RWPE1 (cell line): ENCODE results near the gene WNT2.

Experiments used
- CTCF ChIA-PET: fragments of 350-600 bp; sonication (Branson Sonifier 250); formaldehyde crosslinking; extraction: SDS; loops from one replicate; lab custom pipeline; 2021; lab: Yijun Ruan, JAX
- POLR2A ChIA-PET: fragments of 400-600 bp; formaldehyde crosslinking; extraction: SDS; loops from one replicate; lab custom pipeline; 2020; ENCODE audit warnings: antibody characterized with exemption; ENCODE audit not compliant: low non-redundant PET; lab: Yijun Ruan, JAX
- DNase-seq: peaks from one replicate; pipeline ENCODE4 v3.0.0; 2012; ENCODE audit warnings: low spot score
- H3K27ac ChIP-seq: fragments of 450-650 bp; 2 replicates; pipeline ENCODE4 v1.5.1; 2017
- TF ChIP-seq, protein P1 (sequence below): fragments of 450-650 bp; conservative IDR thresholded peaks from 2 replicates; pipeline ENCODE4 v1.5.1; 2017; ENCODE audit warnings: low read depth, mild to moderate bottlenecking

WNT2 gene

DNA sequence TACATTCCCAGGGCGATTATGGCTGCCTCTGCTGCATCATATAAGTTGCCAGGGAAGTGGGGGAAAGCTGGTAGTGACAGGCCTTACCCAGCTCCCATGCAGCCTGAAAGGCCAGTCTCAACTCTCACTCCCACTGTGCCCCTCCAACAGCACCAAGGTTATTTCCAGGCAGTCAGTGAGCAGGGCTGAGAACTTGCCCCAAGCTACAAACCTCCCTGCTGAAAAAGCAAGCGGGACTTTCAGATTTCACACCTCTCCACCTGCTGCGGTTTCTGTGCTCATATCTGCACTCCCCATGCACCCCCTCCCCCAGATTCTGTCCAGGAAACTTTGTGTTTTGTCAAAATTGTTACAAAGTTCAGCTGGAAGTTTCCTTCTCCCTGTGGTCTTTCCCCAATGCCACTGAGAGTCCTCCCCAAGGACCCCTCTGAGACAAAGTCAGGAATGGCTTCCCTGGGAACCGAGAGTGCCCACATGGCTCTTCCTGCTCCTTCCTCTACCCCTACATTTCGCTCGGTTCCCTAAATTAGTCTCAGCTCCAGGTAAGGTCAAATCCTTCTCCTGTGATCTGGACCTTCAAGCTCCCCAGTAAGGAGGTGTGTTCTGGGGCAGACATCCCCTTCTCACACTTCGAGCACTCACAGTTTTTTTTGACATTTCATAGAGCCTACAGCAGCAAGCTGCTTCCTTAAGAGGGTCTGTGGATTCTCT lies 25.3 kb upstream of the WNT2 start:
- ChIA-PET CTCF (interaction anchor here (0.7 kb wide), 1 partner anchor 1181 kb away, joined by 3 read pairs; no protein-coding TSS in a partner anchor), POLR2A (no interaction called here)
- no peak for DNase-seq
- TF ChIP-seq, protein P1, sequence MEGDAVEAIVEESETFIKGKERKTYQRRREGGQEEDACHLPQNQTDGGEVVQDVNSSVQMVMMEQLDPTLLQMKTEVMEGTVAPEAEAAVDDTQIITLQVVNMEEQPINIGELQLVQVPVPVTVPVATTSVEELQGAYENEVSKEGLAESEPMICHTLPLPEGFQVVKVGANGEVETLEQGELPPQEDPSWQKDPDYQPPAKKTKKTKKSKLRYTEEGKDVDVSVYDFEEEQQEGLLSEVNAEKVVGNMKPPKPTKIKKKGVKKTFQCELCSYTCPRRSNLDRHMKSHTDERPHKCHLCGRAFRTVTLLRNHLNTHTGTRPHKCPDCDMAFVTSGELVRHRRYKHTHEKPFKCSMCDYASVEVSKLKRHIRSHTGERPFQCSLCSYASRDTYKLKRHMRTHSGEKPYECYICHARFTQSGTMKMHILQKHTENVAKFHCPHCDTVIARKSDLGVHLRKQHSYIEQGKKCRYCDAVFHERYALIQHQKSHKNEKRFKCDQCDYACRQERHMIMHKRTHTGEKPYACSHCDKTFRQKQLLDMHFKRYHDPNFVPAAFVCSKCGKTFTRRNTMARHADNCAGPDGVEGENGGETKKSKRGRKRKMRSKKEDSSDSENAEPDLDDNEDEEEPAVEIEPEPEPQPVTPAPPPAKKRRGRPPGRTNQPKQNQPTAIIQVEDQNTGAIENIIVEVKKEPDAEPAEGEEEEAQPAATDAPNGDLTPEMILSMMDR = no peak
- no peak overlapping the region for H3K27ac ChIP-seq

DNA sequence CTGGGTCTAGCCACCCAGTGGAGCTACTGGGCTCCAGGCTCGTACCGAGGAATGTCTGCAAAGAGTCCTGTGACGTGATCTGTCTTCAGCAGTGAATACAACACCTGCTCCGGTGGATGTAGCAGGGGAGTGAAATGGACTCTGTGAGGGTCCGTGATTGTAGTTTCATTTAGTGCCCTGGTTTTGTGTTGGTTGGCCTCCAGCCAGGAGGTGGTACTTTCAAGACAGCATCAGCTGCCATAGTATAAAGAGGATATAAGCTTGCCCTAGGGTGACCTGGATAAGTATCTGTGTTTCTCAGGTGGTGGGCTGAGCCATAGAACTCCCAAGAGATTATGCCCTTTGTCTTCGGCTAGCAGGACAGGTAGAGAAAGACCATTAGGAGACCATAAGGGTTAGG lies 24.6 kb upstream of the WNT2 start:
- CTCF ChIA-PET = no interaction called here

DNA sequence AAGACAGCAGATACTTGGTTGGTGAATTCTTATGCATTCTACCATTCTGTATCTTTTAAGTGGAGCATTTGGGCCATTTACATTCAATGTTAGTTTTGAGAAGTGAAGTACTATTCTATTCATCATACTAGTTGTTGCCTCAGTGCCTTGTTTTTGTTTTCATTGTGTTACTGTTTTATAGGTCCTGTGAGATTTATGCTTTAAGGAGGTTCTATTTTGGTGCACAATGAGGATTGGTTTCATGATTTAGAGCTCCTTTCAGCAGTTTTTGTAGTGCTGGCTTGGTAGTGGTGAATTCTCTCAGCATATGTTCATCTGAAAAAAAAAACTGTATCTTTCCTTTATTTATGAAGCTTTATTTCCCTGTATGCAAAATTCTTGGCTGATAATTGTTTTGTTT lies 23.3 kb upstream of the WNT2 start:
- no peak overlapping the region for H3K27ac ChIP-seq
- TF ChIP-seq, protein P1 = no peak
- POLR2A ChIA-PET = no interaction called here
- CTCF ChIA-PET = interaction anchor here (0.7 kb wide), 1 partner anchor 831 kb away, joined by 3 read pairs; no protein-coding TSS in a partner anchor
- no peak for DNase-seq

More for the DNA sequence above, 24.6 kb upstream of the WNT2 start:
- no peak overlapping the region for H3K27ac ChIP-seq
- TF ChIP-seq, protein P1 = no peak
- POLR2A ChIA-PET = no interaction called here
- no peak for DNase-seq

DNA sequence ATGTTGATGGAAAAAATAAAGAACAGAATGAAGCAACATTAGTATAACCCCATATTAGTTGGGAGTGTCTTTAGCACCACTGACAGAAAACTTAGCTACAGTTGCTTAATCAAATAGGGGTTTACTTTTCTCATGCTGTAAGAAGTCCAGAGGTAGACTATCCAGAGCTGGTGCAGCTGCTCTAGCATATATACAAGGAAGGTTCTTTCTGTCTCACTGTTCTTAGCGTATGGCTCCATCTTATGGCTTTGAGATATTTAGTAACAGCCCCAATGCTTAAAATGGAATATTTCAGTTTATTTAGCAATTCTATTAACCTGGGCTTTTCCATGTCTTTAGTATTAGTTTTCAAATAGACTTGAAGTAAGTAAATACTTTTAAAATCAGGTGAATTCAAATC lies 15.2 kb upstream of the WNT2 start:
- ChIA-PET CTCF (interaction anchor here (0.6 to 1.9 kb wide), 4 partner anchors 14 to 125 kb away, joined by 3 to 7 read pairs (median 4); no protein-coding TSS in a partner anchor), POLR2A (no interaction called here)
- TF ChIP-seq, protein P1 = no peak
- H3K27ac ChIP-seq = no peak overlapping the region
- DNase-seq = no peak

DNA sequence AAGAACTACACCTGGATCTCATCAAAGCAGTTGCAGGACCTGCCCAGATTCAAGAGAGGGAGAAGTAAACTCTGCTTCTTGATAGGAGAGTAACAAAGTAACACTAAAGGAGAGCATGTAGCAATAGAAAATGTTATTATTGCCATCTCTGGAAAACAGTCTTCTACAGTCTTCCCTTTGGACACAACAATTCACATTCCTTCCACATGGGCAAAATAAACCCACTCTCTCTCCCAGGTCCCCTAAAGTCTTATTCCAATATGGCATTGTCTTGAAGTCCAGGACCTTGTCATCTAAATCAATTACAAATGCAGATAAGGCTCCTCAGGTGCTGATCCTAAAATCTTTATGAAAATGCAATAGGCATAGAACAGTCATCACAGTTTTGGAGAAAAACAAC lies 10.3 kb upstream of the WNT2 start:
- CTCF ChIA-PET = interaction anchor here (1.0 kb wide), 1 partner anchor 120 kb away, joined by 4 read pairs; no protein-coding TSS in a partner anchor
- POLR2A ChIA-PET = no interaction called here
- TF ChIP-seq, protein P1 = no peak
- no peak overlapping the region for H3K27ac ChIP-seq
- no peak for DNase-seq

DNA sequence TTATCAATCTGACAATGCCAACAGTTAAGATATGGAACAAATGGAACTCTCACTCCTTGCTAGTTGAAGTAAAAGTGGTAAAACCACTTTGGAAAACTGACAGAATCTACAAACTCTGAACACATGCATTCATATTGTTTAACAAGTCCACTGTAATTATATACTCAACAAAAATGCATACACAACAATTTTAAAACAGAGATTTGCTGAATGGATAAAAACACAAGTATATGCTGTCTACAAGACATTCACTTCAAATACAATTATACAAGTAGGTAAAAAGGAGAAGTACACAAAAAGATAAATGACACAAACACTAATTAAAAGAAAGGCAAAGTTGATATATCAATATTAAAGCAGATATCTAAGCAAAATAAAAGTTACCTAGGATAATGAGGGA lies 9.2 kb upstream of the WNT2 start:
- CTCF ChIA-PET = no interaction called here
- POLR2A ChIA-PET = no interaction called here
- DNase-seq = no peak
- no peak overlapping the region for H3K27ac ChIP-seq
- TF ChIP-seq, protein P1 = no peak
